Testis (tissue), 2 donors: ENCODE measurements around the gene RDH16.
"Not testable (repeated sequence)": the region's sequence is repeated elsewhere in the genome, so short reads cannot be mapped to it uniquely, and the experiment has no call there.

Experiments
- CTCF ChIP-seq, 3 experiments: fragments of 450-650 bp in 2 of 3; fragments of 200-600 bp in 1 of 3; sonication (generic) in 1 of 3; IDR thresholded peaks; one replicate each; pipeline ENCODE4 v1.5.1; 2016 to 2019; ENCODE audit warnings: antibody characterized with exemption in 3 of 3, mild to moderate bottlenecking in 2 of 3, moderate library complexity in 1 of 3
- POLR2A ChIP-seq: fragments of 450-650 bp; IDR thresholded peaks from one replicate; pipeline ENCODE4 v1.6.1; 2017; ENCODE audit warnings: antibody characterized with exemption, mild to moderate bottlenecking, moderate library complexity

DNA sequence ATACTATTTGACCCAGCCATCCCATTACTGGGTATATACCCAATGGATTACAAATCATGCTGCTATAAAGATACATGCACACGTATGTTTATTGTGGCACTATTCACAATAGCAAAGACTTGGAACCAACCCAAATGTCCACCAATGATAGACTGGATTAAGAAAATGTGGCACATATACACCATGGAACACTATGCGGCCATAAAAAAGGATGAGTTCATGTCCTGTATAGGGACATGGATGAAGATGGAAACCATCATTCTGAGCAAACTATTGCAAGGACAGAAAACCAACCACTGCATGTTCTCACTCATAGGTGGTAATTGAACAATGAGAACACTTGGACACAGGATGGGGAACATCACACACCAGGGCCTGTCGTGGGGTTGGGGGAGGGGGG lies 16.8 kb upstream of the RDH16 start:
- not testable (repeated sequence) for TF ChIP-seq CTCF (IDR thresholded peaks at IDR 0.05); POLR2A
